MM.1S (cell line): ENCODE results near the gene GOLIM4.

Source experiments
- CTCF ChIP-seq: fragments of 300-600 bp; sonication (generic); IDR thresholded peaks from 2 replicates; pipeline ENCODE4 v1.5.1; 2016; ENCODE audit warnings: antibody characterized with exemption, low read length, mixed read lengths
- EZH2 ChIP-seq: fragments of 300-600 bp; sonication (generic); optimal IDR thresholded peaks from 2 replicates; pipeline ENCODE3; 2017; ENCODE audit warnings: low read depth, mild to moderate bottlenecking, antibody characterized with exemption, low read length, mixed read lengths
- EZH2phosphoT487 ChIP-seq: fragments of 300-600 bp; sonication (generic); IDR thresholded peaks from 2 replicates; pipeline ENCODE4 v1.6.1; 2018; ENCODE audit warnings: antibody characterized with exemption, low read length

- TF ChIP-seq CTCF, result no peak
- TF ChIP-seq EZH2, result no peak
- no peak for TF ChIP-seq EZH2phosphoT487
Measured at GRCh38 chr3:167972502-167972901, 123.2 kb downstream of the GOLIM4 start.
